RWPE2 (cell line): ENCODE results near the gene CAPN10.
A peak's percentile ranks its signal among the peaks of the same experiment; 100 is the strongest.
"Not testable (repeated sequence)": the region's sequence is repeated elsewhere in the genome, so short reads cannot be mapped to it uniquely, and the experiment has no call there.

Experiments used
- ATAC-seq: fragments of 200-7000 bp; cut with Tn5 transposase; 3 replicates; pipeline ENCODE4 v1.9.1; 2021; ENCODE audit warnings: low read depth
- DNase-seq: peaks from one replicate; pipeline ENCODE4 v3.0.0-alpha.2; 2020; ENCODE audit warnings: low spot score
- H3K27ac ChIP-seq: fragments of 450-650 bp; 2 replicates; pipeline ENCODE4 v1.5.1; 2017; ENCODE audit warnings: mild to moderate bottlenecking; ENCODE audit not compliant: poor library complexity, severe bottlenecking
- H3K27me3 ChIP-seq: fragments of 250-450 bp; sonication (Bioruptor Pico); 2 replicates; pipeline ENCODE4 v1.5.1; 2021; ENCODE audit warnings: mild to moderate bottlenecking, moderate library complexity; ENCODE audit not compliant: insufficient read depth, poor library complexity, severe bottlenecking
- H3K36me3 ChIP-seq: fragments of 250-450 bp; sonication (Bioruptor Pico); 2 replicates; pipeline ENCODE4 v1.5.1; 2020; ENCODE audit warnings: low read depth, mild to moderate bottlenecking, moderate library complexity
- H3K4me1 ChIP-seq: fragments of 250-450 bp; sonication (Bioruptor Pico); 2 replicates; pipeline ENCODE4 v1.5.1; 2021; ENCODE audit warnings: mild to moderate bottlenecking, moderate library complexity; ENCODE audit not compliant: insufficient read depth, poor library complexity, severe bottlenecking
- H3K4me3 ChIP-seq: fragments of 250-450 bp; sonication (Bioruptor Pico); 2 replicates; pipeline ENCODE4 v1.5.1; 2021; ENCODE audit warnings: mild to moderate bottlenecking, moderate library complexity; ENCODE audit not compliant: severe bottlenecking
- H3K9me3 ChIP-seq: fragments of 250-450 bp; sonication (Bioruptor Pico); 2 replicates; pipeline ENCODE4 v1.5.1; 2021; ENCODE audit warnings: mild to moderate bottlenecking, moderate library complexity; ENCODE audit not compliant: severe bottlenecking
- TF ChIP-seq, protein P1 (sequence below): fragments of 450-650 bp; IDR thresholded peaks from one replicate; pipeline ENCODE4 v1.5.1; 2017; ENCODE audit warnings: mild to moderate bottlenecking, moderate library complexity; ENCODE audit not compliant: poor library complexity, severe bottlenecking

The CAPN10 gene

DNA sequence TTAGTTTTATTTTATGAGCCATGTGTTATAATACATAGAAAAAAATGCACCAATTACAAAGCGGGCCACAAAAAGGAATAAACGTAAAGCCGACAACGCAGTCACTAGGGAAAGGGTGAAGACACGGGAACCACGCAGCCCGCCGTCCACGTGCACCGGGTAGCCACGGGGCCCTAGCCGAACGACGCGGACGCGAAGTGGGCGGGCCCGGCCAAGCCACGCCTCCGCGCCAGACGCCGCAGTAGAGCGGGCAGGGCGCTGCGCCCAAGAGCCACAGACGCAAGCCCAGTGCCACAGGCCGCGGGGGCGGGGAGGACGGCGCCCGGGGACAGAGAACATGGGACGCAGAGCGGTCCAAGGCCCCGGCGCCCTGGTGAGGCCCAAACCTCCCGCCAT, 26.5 kb upstream of the CAPN10 start, which contains the start of gene DUSP28:
DUSP28 (plus strand) TSS at position 274 of the 396 bp plus-strand sequence. CDS start 328 bp downstream, outside the sequence.
- TF ChIP-seq, protein P1, sequence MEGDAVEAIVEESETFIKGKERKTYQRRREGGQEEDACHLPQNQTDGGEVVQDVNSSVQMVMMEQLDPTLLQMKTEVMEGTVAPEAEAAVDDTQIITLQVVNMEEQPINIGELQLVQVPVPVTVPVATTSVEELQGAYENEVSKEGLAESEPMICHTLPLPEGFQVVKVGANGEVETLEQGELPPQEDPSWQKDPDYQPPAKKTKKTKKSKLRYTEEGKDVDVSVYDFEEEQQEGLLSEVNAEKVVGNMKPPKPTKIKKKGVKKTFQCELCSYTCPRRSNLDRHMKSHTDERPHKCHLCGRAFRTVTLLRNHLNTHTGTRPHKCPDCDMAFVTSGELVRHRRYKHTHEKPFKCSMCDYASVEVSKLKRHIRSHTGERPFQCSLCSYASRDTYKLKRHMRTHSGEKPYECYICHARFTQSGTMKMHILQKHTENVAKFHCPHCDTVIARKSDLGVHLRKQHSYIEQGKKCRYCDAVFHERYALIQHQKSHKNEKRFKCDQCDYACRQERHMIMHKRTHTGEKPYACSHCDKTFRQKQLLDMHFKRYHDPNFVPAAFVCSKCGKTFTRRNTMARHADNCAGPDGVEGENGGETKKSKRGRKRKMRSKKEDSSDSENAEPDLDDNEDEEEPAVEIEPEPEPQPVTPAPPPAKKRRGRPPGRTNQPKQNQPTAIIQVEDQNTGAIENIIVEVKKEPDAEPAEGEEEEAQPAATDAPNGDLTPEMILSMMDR: no peak
- Histone ChIP-seq H3K9me3 (no peaks in the 10 kb centered on the region), H3K4me3 (peak within 1 kb of the TSS; percentile 82), H3K27me3 (no peaks in the 10 kb centered on the region), H3K36me3 (no peaks in the 10 kb centered on the region), H3K4me1 (peaks cover 16% of the 10 kb centered on the region), H3K27ac (peak within 1 kb of the TSS; percentile 79)
- ATAC-seq (peak; percentile 75), DNase-seq (peak; percentile 83)

GRCh38 chr2:240560480-240561324, 25.8 kb upstream of the CAPN10 start:
- peak; percentile 68 for ATAC-seq

DNA sequence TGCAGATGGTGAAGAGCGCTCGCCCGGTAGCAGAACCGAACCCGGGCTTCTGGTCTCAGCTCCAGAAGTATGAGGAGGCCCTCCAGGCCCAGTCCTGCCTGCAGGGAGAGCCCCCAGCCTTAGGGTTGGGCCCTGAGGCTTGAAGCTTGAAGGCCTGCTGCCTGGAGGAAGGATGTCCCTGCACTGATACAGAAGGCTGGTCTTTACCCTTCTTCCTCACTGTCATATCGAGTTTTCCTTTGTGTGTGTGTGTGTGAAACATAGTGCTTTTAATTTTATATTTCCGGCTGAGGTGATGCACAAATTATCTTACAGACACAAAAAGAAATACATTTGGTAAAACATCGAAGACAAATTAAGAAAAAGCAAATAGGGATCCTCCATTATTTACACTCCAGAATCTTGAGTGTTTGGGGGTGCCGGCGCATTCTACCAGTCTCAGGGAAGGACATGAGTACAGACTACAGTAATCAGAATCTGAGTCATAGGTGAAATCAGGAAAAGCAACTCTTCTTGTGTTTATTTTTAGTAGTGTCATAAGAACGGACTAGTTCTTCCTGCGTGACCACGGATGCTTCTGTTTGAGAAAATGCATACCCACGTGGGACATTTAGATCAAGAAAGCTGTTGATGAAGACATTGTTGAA, 25.1 kb upstream of the CAPN10 start:
- Histone ChIP-seq H3K27me3 (no peaks in the 10 kb centered on the region), H3K36me3 (no peaks in the 10 kb centered on the region), H3K4me1 (peaks cover 26% of the 10 kb centered on the region), H3K27ac (peak overlapping the region; percentile 79), H3K4me3 (peak overlapping the region; percentile 82), H3K9me3 (no peaks in the 10 kb centered on the region)
- TF ChIP-seq, protein P1: no peak
- DNase-seq (peak; percentile 23), ATAC-seq (no peak)

More at GRCh38 chr2:240560480-240561324, 25.8 kb upstream of the CAPN10 start:
- peak overlapping the region; percentile 79 for H3K27ac ChIP-seq
- no peaks in the 10 kb centered on the region for H3K9me3 ChIP-seq
- H3K36me3 ChIP-seq: no peaks in the 10 kb centered on the region
- TF ChIP-seq, protein P1: peak; percentile 18
- H3K27me3 ChIP-seq: no peaks in the 10 kb centered on the region
- peak overlapping the region; percentile 82 for H3K4me3 ChIP-seq
- peaks cover 20% of the 10 kb centered on the region for H3K4me1 ChIP-seq
- DNase-seq: peak; percentile 98

DNA sequence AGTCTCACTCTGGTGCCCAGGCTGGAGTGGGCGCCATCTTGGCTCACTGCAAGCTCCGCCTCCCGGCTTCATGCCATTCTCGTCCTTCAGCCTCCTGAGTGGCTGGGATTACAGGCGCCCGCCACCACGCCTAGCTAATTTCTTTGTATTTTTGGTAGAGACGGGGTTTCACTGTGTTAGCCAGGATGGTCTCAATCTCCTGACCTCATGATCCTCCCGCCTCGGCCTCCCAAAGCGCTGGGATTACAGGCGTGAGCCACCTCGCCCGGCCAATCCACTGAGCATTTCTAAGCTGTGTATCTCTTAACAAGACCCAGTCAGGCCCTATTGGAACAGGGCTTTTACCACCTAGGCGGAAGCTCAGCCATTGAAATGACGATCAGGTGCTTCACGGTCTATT, 23.3 kb upstream of the CAPN10 start:
- H3K36me3 ChIP-seq, H3K27me3 ChIP-seq, H3K4me3 ChIP-seq, ATAC-seq, H3K27ac ChIP-seq, H3K9me3 ChIP-seq: not testable (repeated sequence)
- DNase-seq: peak; percentile 24
- H3K4me1 ChIP-seq: peaks cover 32% of the 10 kb centered on the region

- DNase-seq (peak; percentile 24), ATAC-seq (no peak)
- Histone ChIP-seq H3K4me3 (no peak overlapping the region), H3K27me3 (no peaks in the 10 kb centered on the region), H3K9me3 (no peaks in the 10 kb centered on the region), H3K4me1 (peaks cover 32% of the 10 kb centered on the region), H3K27ac (no peak overlapping the region), H3K36me3 (no peaks in the 10 kb centered on the region)
- TF ChIP-seq, protein P1: no peak
Measured at GRCh38 chr2:240563951-240564560, 22.5 kb upstream of the CAPN10 start.
